ENCODE measurements around the gene CHST3.

Gene CHST3

DNA sequence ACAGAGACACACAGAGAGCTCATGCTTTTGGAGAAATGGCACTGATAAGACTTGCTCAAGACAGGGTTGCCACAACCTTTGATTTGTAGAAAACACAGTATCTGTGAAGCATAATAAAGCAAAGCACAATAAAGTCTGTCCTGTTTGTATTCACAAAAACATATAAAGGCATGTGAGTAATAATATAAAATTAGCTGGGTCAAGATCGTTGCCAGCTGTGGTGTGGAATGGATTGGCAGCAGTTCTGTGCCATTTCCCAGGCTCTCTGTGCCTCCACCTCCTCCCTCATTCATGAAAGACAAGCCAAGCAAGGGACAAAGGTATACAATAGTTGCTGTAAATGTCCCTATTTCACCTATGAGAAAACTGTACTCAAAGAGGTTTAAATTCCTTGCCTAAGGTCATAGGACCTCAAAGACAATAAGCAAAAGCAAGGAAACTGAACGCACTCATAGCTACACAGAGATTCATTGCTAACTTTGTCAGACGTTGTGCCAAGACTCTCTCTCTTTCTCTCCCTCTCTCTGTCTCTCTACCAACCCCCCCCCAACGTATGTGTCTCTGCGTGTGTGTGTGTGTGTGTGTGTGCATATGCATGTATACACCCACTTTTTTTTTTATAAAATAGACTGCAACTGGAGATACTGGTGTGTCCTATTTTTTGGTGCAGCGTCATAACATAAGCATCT lies 31.8 kb downstream of the CHST3 start:
- no peak for FAIRE-seq

GRCh38 chr10:71996592-71997371 lies 32.6 kb downstream of the CHST3 start:
- FAIRE-seq = no peak

DNA sequence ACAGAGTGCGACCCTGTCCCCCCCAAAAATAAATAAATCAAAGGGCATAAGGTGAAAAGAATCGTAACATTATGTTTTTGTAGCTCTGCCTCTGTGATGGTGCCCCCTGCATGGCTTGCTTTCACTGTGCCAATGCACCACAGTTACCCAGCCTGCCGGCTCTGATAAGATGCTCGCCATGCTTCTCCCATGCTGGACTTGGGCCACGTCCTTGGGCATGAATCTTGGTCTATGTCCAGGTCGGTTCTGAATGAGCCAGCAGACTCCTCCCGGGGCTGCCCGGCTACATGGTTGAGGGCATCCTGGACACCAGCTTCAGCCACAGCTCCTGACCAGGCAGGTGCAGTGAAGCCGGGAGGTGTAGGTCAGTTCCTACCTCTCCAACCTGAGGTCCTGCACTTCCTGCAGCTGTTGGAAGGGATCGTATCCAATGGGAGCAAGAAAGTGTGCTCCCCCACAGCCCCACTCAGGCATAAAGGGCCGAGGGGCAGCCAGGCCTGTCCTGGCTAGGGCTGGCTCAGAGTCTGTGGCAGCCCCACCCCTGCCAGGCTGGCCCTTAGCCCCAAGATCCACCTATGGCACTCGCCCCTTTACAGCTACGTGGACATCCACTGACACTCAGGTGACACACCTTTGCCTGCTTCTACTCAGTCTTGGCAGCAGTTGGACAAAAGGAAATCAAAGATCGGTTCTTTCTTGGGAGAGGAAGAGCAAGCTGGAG lies 34.1 kb downstream of the CHST3 start:
- FAIRE-seq = no peak

- FAIRE-seq = no peak
Observed at GRCh38 chr10:71998840-71999194, 34.6 kb downstream of the CHST3 start.

GRCh38 chr10:71999360-72000072 lies 35.3 kb downstream of the CHST3 start:
- FAIRE-seq = no peak

GRCh38 chr10:72000073-72001032 lies 36.2 kb downstream of the CHST3 start:
- no peak for FAIRE-seq

- FAIRE-seq = no peak
Observed at GRCh38 chr10:72001033-72001395, 36.8 kb downstream of the CHST3 start.

GRCh38 chr10:72002354-72003295 lies 38.4 kb downstream of the CHST3 start:
- no peak for FAIRE-seq

DNA sequence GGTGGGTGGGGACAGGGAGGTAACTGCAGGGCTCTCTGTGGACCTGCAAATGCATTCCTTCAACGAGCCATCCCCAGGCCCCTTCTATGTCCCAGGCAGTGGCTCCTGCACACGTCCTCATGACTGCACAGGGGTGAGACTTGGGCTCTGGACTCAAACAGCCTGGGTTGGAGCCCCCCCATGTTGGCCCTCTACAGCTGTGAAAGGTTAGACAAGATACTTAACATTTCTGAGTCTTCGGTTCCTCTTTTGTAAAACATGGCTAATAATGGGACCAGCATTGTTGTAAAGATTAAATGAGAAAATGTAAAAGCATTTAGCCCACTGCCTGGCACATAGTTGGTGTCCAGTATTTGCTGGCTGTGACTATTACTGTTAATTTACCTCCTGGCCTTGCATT lies 41.8 kb downstream of the CHST3 start:
- no peak for FAIRE-seq

GRCh38 chr10:72007246-72007892 lies 43.2 kb downstream of the CHST3 start:
- no peak for FAIRE-seq

- no peak for FAIRE-seq
Observed at GRCh38 chr10:72008096-72008981, 44.1 kb downstream of the CHST3 start.

DNA sequence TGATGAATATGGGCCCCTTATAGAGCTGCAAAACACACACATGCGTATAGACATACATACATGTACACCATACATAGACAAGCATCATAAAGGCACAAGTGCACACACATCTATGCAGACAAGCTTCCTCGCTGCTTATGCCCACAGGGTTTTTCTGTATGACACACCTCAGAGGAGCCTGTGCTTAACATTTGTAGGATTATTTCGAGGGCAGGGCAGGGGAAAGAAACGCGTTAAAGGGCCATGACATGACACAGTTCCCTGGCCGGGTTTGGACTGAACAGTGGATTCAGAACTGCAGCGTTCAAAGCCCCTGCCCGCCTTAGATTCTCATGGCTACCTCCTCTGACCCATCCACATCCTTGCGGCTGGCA lies 44.8 kb downstream of the CHST3 start:
- FAIRE-seq = no peak

DNA sequence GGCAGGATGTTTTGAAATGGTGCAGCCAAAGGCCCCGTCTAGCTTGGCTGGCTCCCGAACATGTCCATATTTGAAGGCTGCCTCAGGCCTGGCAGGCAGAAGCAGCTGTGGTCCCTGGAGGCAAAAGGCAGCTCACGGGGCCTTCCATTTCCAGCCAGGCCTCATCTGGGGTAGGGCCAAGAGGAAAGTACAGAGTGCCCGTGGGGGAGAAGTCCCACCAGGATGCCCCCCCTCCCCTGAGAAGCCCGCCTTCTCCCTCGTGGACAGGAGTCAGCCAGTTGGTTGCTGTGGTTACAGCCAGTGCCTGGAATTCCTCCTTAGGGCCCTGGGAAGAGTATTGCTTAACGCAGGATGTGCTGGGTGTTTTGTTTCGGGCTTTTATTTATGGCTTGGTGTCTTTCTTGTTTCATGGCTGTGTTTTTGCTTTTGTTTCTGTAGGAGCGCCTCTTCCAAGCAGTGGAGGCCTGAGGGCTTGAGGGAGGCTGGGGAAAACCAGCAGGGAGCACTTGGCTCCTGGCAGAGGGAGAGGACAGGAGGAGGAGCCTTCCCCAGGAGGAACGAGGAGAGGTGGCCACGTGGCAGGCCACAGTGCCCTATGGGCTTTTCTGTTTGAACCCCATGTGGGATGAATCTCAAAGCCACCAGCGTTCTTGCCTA lies 45.4 kb downstream of the CHST3 start:
- no peak for FAIRE-seq

- FAIRE-seq = no peak
Observed at GRCh38 chr10:72010234-72010973, 46.2 kb downstream of the CHST3 start.

DNA sequence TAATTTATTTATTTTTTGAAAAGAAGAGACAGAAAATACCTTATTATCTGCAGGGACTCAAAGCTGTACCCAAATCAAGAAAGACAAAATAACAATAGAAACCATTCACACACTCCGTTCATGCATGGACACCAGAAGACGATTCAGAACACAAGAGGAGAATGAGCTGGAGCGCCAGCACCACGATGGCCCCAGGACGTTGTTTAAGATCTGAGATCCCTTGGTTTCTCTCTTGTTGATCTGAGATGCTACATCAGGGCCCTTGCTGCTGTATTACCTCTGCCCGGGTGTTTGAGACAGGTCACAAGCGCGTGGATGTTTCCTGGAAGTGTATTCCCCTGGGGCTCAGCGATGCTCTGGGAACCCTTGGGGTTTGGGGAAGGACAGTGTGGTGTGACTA lies 46.8 kb downstream of the CHST3 start:
- FAIRE-seq = no peak

DNA sequence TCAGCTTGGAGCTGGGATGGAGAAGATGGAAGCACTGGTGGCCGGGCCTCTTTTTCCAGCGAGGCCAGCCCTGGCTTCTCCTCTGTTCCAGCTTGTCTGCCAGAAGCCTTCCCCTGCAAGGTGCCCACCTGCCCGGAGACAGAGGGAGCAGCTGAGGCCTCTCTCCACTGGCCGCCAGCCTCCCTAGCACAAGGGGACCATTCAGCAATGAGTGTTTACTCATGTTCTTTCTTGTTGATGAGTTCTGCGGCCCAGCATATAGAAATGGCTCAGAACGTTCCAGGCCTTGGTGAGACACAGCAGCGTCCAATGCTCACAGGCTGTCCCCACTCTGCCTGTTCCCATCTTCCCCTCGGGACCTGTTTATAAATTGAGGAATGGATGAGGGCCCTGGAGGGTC lies 47.3 kb downstream of the CHST3 start:
- no peak for FAIRE-seq

DNA sequence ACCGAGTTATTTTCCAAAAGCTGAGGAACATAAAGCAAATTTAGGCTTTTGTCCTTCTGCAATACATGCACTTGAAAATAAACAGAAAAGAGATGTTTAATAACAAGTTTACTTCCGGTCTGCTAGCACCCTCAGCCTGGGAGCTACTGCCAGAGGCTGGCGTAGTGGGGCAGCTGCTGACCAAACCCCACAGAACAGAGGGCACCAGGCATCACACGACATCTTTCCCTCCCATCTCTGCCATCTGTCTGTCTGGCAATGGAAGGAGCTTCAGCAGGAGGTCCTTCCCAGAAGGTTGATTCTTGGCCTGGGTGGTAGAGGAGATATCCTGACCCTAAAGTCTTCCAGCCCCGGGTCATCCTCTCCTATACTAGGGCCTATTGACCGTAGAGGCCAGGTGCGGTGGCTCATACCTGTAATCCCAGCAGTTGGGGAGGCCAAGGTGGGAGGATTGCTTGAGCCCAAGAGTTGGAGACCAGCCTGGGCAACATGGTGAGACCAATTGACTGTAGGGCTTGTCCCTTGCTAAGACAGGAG lies 47.8 kb downstream of the CHST3 start:
- FAIRE-seq = no peak

- FAIRE-seq = no peak
Observed at GRCh38 chr10:72012796-72013195, 48.6 kb downstream of the CHST3 start.
